ENCODE measurements around the gene ICAM5.
A peak's percentile ranks its signal among the peaks of the same experiment; 100 is the strongest.
"Not testable (repeated sequence)": the region's sequence is repeated elsewhere in the genome, so short reads cannot be mapped to it uniquely, and the experiment has no call there.

ICAM5 gene

DNA sequence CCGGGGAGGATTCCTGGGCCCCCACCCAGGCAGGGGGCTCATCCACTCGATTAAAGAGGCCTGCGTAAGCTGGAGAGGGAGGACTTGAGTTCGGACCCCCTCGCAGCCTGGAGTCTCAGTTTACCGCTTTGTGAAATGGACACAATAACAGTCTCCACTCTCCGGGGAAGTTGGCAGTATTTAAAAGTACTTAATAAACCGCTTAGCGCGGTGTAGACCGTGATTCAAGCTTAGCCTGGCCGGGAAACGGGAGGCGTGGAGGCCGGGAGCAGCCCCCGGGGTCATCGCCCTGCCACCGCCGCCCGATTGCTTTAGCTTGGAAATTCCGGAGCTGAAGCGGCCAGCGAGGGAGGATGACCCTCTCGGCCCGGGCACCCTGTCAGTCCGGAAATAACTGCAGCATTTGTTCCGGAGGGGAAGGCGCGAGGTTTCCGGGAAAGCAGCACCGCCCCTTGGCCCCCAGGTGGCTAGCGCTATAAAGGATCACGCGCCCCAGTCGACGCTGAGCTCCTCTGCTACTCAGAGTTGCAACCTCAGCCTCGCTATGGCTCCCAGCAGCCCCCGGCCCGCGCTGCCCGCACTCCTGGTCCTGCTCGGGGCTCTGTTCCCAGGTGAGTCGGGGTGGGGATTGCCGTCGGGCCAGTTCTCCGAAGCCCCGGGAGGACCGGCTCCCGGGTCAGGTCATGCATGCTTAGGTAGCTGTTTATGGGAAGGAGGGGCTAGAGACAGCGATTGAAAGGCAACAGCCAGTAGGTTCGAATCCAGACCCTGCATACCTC lies 18.9 kb upstream of the ICAM5 start, which contains the start of gene ICAM1:
Gene ICAM1, plus strand, starts transcription at position 505 of the 779 bp plus-strand sequence. Its CDS starts 40 bp downstream, at position 545.
- peak in 9 of 14 donors; percentile 21 to 76 (median 31) for DNase-seq

DNA sequence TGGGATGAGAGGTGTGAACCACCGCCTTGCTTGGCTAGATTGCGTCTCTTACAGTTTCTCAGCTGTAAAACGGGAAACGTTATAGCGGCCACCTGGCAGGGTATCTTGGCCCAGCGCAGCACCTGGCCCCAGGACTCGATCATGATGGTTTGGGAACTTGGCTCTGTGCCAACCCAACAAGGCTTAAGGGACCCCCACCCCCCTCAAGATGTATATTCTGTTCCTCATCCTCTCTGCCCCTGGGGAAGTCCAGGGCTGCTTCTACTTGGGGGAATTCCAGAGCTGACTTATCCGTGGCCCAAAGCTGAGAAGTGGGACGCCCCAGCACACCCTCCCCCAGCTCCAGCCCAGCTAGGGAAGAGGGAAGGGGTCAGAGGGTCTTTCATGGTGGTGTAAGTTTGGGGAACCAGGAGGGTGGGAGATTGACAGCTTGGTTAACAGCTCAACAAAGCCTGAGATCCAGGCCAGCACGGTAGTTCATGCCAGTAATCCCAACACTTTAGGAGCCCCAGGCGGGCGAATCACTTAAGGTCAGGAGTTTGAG lies 18.1 kb upstream of the ICAM5 start:
- peak in 1 of 14 donors; percentile 22 for DNase-seq

DNA sequence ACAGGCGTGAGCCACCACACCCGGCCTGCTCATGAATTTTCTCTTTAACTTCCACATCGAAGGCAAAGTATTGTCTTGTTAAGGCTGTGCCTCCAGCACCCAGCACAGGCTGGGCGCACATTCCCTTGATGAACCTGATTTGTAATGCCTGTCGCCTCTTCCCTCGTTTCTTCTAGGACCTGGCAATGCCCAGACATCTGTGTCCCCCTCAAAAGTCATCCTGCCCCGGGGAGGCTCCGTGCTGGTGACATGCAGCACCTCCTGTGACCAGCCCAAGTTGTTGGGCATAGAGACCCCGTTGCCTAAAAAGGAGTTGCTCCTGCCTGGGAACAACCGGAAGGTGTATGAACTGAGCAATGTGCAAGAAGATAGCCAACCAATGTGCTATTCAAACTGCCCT lies 15.2 kb upstream of the ICAM5 start:
- no peak for DNase-seq

DNA sequence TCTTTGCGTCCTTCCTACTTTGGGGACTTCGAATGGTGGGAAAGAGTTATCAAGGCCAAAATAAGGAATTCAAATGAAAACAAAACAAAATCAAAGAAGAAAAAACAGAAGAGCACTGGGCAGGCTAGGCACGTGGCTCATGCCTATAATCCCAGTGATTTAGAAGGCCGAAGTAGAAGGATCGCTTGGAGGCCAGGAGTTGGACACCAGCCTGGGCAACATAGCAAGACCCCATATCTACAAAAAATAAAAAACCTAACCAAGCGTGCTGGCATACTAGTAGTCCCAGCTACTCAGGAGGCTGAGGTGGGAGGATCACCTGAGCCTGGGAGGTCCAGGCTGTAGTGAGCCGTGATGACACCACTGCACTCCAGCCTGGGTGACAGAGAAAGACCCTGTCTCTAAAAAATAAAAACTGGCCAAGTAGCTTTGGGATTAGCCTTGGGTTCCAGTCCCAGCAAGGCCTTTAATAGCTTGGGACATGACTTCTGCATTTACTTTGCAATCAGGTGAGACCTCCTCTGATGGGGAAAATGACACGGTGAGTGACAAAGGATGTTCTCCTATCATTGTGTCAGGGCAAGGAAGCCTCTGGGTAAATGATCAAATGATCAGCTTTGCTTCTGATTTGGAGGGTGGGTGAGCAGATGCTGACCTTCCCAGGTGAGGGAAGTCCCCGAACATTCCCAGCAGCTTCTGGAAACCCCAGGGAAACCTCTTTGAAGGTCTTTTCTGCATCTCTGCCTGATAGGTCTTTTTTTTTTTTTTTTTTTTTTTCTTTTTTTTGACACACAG lies 11.8 kb upstream of the ICAM5 start:
- no peak for DNase-seq

- no peak for DNase-seq
These were observed 10.8 kb upstream of the ICAM5 start for GRCh38 chr19:10278935-10279334.

DNA sequence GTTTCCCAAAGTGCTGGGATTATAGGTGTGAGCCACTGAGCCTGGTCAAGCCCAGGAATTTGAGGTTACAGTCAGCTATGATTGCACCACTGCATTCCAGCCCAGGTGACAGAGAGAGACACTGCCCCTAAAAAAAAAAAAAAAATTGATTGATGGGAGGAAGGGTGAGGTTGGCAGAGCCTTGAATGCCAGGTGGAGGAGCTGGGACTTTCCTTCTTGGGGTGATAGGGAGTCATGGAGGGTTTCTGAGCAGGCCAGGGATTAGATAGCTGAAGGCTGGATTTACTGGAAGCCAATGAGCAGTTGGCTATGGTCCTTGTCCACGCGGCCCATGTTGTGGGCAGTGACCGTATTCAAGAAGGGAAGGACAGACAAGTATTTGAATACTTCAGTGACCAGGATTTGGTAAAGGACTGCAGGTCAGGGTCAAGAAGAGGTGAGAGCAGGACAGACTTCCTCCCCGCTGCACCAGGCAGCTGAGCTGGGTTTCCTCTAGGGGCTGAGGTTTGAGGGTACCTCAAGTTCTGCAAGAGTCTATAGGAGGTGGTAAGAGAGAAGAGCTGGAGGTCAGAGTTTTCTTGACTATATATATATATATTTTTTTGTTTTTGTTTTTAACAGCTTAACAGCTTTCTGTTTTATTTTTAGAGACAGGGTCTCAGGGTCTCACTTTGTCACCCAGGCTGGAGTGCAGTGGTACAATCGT lies 9.9 kb upstream of the ICAM5 start:
- DNase-seq = no peak

DNA sequence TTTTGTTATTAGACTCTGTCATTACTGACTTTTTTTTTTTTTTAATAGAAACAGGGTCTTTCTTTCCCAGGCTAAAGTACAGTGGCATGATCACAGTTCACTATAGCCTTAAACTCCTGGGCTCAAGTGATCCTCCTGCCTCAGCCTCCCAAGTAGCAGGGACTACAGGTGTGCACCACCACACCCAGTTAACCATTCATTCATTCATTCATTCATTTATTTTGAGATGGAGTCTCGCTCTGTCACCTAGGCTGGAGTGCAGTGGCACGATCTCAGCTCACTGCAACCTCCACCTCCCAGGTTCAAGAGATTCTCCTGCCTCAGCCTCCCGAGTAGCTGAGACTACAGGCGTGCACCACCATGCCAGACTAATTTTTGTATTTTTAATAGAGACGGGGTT lies 7.7 kb upstream of the ICAM5 start:
- not testable (repeated sequence) for DNase-seq

- DNase-seq = no peak
These were observed 6.3 kb upstream of the ICAM5 start for GRCh38 chr19:10283301-10284064.

GRCh38 chr19:10284065-10284959 lies 5.4 kb upstream of the ICAM5 start:
- no peak for DNase-seq

DNA sequence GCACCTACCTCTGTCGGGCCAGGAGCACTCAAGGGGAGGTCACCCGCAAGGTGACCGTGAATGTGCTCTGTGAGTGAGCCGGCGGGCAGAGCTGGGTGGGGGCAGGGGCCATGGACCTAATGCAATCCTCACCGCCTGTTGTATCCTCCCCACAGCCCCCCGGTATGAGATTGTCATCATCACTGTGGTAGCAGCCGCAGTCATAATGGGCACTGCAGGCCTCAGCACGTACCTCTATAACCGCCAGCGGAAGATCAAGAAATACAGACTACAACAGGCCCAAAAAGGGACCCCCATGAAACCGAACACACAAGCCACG lies 4.8 kb upstream of the ICAM5 start:
- DNase-seq = no peak

GRCh38 chr19:10285393-10285792 lies 4.4 kb upstream of the ICAM5 start:
- DNase-seq = no peak

- DNase-seq = no peak
These were observed 2.7 kb upstream of the ICAM5 start, which contains the start of gene ICAM4 for GRCh38 chr19:10286803-10287737. ICAM4 (plus strand) TSS chr19:10286955; CDS start chr19:10287013, 58 bp downstream.

DNA sequence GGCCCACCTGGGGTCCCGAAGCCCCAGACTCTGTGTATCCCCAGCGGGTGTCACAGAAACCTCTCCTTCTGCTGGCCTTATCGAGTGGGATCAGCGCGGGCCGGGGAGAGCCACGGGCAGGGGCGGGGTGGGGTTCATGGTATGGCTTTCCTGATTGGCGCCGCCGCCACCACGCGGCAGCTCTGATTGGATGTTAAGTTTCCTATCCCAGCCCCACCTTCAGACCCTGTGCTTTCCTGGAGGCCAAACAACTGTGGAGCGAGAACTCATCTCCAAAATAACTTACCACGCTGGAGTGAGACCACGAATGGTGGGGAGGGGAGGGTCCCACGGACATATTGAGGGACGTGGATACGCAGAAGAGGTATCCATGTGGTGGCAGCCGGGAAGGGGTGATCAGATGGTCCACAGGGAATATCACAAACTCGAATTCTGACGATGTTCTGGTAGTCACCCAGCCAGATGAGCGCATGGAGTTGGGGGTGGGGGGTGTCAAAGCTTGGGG lies 1.0 kb upstream of the ICAM5 start:
- no peak for DNase-seq

- no peak for DNase-seq
These were observed 451 bp upstream of the ICAM5 start for GRCh38 chr19:10289167-10289835.

GRCh38 chr19:10290357-10290875 lies 664 bp downstream of the ICAM5 start:
- DNase-seq = no peak

- DNase-seq = peak in 1 of 14 donors; percentile 4
These were observed 1.3 kb downstream of the ICAM5 start for GRCh38 chr19:10290876-10291553.

DNA sequence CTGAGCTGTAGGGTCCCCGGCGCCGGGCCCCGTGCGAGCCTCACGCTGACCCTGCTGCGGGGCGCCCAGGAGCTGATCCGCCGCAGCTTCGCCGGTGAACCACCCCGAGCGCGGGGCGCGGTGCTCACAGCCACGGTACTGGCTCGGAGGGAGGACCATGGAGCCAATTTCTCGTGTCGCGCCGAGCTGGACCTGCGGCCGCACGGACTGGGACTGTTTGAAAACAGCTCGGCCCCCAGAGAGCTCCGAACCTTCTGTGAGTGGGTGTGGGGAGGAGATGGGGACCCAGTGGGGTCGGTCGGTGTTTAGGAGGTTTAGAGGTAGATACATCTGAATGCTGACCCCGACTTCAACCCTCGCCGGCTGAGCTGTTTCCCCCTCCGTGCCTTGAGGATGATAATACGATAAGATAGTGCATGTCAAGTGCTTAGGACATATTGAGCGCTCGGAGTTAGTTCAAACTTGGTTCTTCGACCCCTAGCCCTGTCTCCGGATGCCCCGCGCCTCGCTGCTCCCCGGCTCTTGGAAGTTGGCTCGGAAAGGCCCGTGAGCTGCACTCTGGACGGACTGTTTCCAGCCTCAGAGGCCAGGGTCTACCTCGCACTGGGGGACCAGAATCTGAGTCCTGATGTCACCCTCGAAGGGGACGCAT lies 1.9 kb downstream of the ICAM5 start:
- DNase-seq = no peak
